ENCODE measurements around the gene SHBG.

GRCh38 chr17:7620835-7621234 is 9.1 kb upstream of the SHBG start:
- TF ChIP-seq POLR2A (IDR thresholded peaks at IDR 0.05) (no peak), CTCF (IDR thresholded peaks at IDR 0.05) (no peak)
